Peyer's patch (tissue), 4 donors: Measurements from ENCODE around the gene SLC25A38. TPM values are rescaled to one million over a fixed set of nuclear protein-coding genes. Genes with fewer than 3 reads are reported as not detected.

Source experiments
- DNase-seq, 3 donors: peaks; one replicate each; pipeline ENCODE4 v3.0.0-alpha.2; 2017 to 2019
- H3K27ac ChIP-seq, 4 donors: fragments of 200-600 bp; sonication (generic); one replicate each; pipeline ENCODE4 v1.5.1; 2016 to 2019
- H3K27me3 ChIP-seq, 2 donors: fragments of 200-600 bp; sonication (generic); one replicate each; pipeline ENCODE4 v1.5.1; 2019
- H3K36me3 ChIP-seq, 3 donors: fragments of 200-600 bp; sonication (generic); one replicate each; pipeline ENCODE4 v1.5.1; 2016 to 2019
- H3K4me1 ChIP-seq, 4 donors: fragments of 200-600 bp; sonication (generic); one replicate each; pipeline ENCODE4 v1.5.1; 2016 to 2019
- H3K4me3 ChIP-seq, 4 donors: fragments of 200-600 bp; sonication (generic); 1 replicate in 3 of 4; 2 replicates in 1 of 4; pipeline ENCODE4 v1.5.1; 2016 to 2019; ENCODE audit warnings: mild to moderate bottlenecking in 1 of 4
- H3K9me3 ChIP-seq, 4 donors: fragments of 200-600 bp; sonication (generic); one replicate each; pipeline ENCODE4 v1.5.1; 2016 to 2019; ENCODE audit warnings: mild to moderate bottlenecking in 1 of 4
- CTCF ChIP-seq, 6 experiments: fragments of 450-650 bp in 4 of 6; fragments of 200-600 bp in 2 of 6; sonication (generic) in 1 of 6; IDR thresholded peaks; one replicate each; pipeline ENCODE4 v1.5.1; 2017 to 2019; ENCODE audit warnings: antibody characterized with exemption in 6 of 6, mild to moderate bottlenecking in 3 of 6, moderate library complexity in 1 of 6
- POLR2A ChIP-seq, 2 donors: fragments of 450-650 bp; IDR thresholded peaks; one replicate each; pipeline ENCODE4 v1.5.1; 2017; ENCODE audit warnings: antibody characterized with exemption in 2 of 2, mild to moderate bottlenecking in 2 of 2, moderate library complexity in 2 of 2
- total RNA-seq, 4 donors: library from RNA; depleted of rRNA; stranded (reverse); fragments of >200 nt; gene quantifications; one replicate each; pipeline ENCODE4 v1.1.0, GENCODE V29; 2016

The SLC25A38 gene
- total RNA-seq, 4 donors from 2014 or later: 15.8 to 35.5 (median 28.4) TPM

GRCh38 chr3:39385456-39386090, 2.4 kb downstream of the SLC25A38 start:
- DNase-seq: no peak
- TF ChIP-seq POLR2A (IDR thresholded peaks at IDR 0.05): no peak
- TF ChIP-seq CTCF (IDR thresholded peaks at IDR 0.05): no peak
- no peak overlapping the region for H3K27ac ChIP-seq
- H3K36me3 ChIP-seq: peaks cover 0 to 14% (median 0%) of the 10 kb centered on the region in 3 donors
- H3K9me3 ChIP-seq: no peaks in the 10 kb centered on the region
- H3K4me3 ChIP-seq: no peak overlapping the region
- H3K27me3 ChIP-seq: no peaks in the 10 kb centered on the region
- H3K4me1 ChIP-seq: peaks cover 0 to 34% (median 8%) of the 10 kb centered on the region in 4 donors

GRCh38 chr3:39386318-39386717, 3.1 kb downstream of the SLC25A38 start:
- H3K4me3 ChIP-seq: no peak overlapping the region
- H3K9me3 ChIP-seq: no peaks in the 10 kb centered on the region
- TF ChIP-seq CTCF (IDR thresholded peaks at IDR 0.05): no peak
- no peak for TF ChIP-seq POLR2A (IDR thresholded peaks at IDR 0.05)
- H3K4me1 ChIP-seq: peaks cover 0 to 34% (median 8%) of the 10 kb centered on the region in 4 donors
- H3K27me3 ChIP-seq: no peaks in the 10 kb centered on the region
- no peak overlapping the region for H3K27ac ChIP-seq
- DNase-seq: no peak
- peaks cover 0 to 22% (median 0%) of the 10 kb centered on the region in 3 donors for H3K36me3 ChIP-seq

DNA sequence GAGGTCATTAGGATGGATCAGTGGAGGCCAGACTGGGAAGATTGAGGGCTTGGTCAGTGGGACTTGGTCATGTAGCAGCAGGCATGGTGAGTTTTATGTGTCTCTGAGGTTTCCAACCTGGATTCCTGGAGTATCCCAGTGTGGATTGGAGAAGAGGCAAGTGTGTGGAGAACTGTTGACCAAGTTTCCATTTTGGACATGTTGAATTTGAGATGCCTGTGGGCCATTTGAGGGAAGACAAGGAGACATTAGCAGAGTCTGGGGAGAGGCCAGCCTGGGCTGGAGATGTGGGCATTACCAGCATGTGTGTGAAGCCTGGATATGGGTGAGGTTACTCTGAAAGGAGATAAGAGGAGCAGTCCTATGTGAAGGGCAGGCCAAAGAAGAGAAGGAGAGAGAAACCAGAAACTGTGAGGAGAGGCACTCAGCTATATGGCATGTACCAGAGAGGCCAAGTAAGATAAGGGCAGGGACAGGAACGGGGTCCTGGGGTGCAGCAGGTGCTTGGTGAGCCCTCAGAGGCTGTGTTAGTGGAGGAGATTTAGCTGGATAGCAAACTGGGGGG, 4.3 kb downstream of the SLC25A38 start:
- Histone ChIP-seq H3K27me3 (no peaks in the 10 kb centered on the region), H3K4me3 (no peak overlapping the region), H3K36me3 (peaks cover 0 to 34% (median 0%) of the 10 kb centered on the region in 3 donors), H3K4me1 (peaks cover 0 to 33% (median 8%) of the 10 kb centered on the region in 4 donors), H3K9me3 (no peaks in the 10 kb centered on the region), H3K27ac (no peak overlapping the region)
- TF ChIP-seq CTCF (IDR thresholded peaks at IDR 0.05) (no peak), POLR2A (IDR thresholded peaks at IDR 0.05) (no peak)
- DNase-seq: no peak

- no peaks in the 10 kb centered on the region for H3K9me3 ChIP-seq
- H3K36me3 ChIP-seq: peaks cover 0 to 40% (median 0%) of the 10 kb centered on the region in 3 donors
- H3K4me3 ChIP-seq: no peak overlapping the region
- H3K4me1 ChIP-seq: peaks cover 0 to 27% (median 8%) of the 10 kb centered on the region in 4 donors
- no peak for DNase-seq
- no peaks in the 10 kb centered on the region for H3K27me3 ChIP-seq
- TF ChIP-seq CTCF (IDR thresholded peaks at IDR 0.05): no peak
- TF ChIP-seq POLR2A (IDR thresholded peaks at IDR 0.05): no peak
- H3K27ac ChIP-seq: no peak overlapping the region
Measured at GRCh38 chr3:39388153-39388552, 5.0 kb downstream of the SLC25A38 start.

DNA sequence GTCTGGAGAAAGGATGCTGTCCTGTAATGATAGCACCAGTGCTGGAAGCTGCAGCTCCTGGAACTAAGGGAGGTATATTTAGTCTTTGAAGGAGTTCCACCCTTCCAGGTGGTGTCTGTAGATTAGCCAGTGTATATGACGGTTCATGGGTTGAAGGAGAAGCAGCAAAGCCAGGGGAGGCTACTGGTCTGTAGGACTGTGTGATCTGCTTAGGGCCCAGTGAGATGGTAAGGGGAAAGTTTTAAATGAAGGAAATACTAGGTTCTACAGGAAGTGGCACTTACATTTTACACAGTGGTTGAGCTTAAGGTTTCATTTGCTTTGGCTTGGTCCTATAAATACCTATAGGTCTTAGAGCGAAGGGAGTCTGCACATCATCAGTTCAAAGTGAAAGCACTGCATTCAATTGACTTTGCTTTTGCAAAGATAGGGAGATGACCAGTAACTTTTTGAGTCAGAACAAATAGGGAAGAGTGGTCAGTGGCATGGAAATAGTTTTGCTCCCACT, 5.6 kb downstream of the SLC25A38 start:
- H3K4me1 ChIP-seq: peaks cover 0 to 27% (median 8%) of the 10 kb centered on the region in 4 donors
- no peak for DNase-seq
- no peak overlapping the region for H3K4me3 ChIP-seq
- H3K36me3 ChIP-seq: peaks cover 0 to 47% (median 0%) of the 10 kb centered on the region in 3 donors
- H3K27ac ChIP-seq: peak overlapping the region in 1 of 4 donors; percentile 40
- no peaks in the 10 kb centered on the region for H3K27me3 ChIP-seq
- TF ChIP-seq CTCF (IDR thresholded peaks at IDR 0.05) (no peak), POLR2A (IDR thresholded peaks at IDR 0.05) (no peak)
- H3K9me3 ChIP-seq: no peaks in the 10 kb centered on the region
